HepG2 (cell line): ENCODE data around the gene DPEP3. TPM values are rescaled to one million over a fixed set of nuclear protein-coding genes. Genes with fewer than 3 reads are reported as not detected.

Source experiments
- BATF2 ChIP-seq: sonication (generic); formaldehyde crosslinking; IDR thresholded peaks from 2 replicates; pipeline ENCODE4 v1.8.0; 2022; ENCODE audit warnings: mild to moderate bottlenecking, missing genetic modification reagents, moderate library complexity
- DDIT3 ChIP-seq: sonication (generic); formaldehyde crosslinking; IDR thresholded peaks from 2 replicates; pipeline ENCODE4 v1.4.0; 2020; ENCODE audit warnings: mild to moderate bottlenecking, missing genetic modification reagents
- FLYWCH1 ChIP-seq: sonication (generic); formaldehyde crosslinking; IDR thresholded peaks from 2 replicates; pipeline ENCODE4 v1.8.1; 2023; ENCODE audit warnings: mild to moderate bottlenecking, missing genetic modification reagents
- GLI4 ChIP-seq: sonication (generic); formaldehyde crosslinking; IDR thresholded peaks from 2 replicates; pipeline ENCODE4 v1.5.1; 2020; ENCODE audit warnings: missing genetic modification reagents, mild to moderate bottlenecking, moderate library complexity, borderline replicate concordance
- IKZF4 ChIP-seq: sonication (generic); formaldehyde crosslinking; IDR thresholded peaks from 2 replicates; pipeline ENCODE4 v1.5.1; 2020; ENCODE audit warnings: borderline replicate concordance, mild to moderate bottlenecking, low read depth, missing genetic modification reagents; ENCODE audit errors: not compliant biosample characterization
- KMT2A ChIP-seq: sonication (generic); formaldehyde crosslinking; IDR thresholded peaks from 2 replicates; pipeline ENCODE4 v1.4.0; 2020; ENCODE audit warnings: missing genetic modification reagents
- MNT ChIP-seq: fragments of 450-650 bp; IDR thresholded peaks from 2 replicates; pipeline ENCODE4 v1.6.1; 2016
- RBAK ChIP-seq: sonication (generic); formaldehyde crosslinking; IDR thresholded peaks from 2 replicates; pipeline ENCODE4 v1.5.1; 2020; ENCODE audit warnings: mild to moderate bottlenecking, missing genetic modification reagents
- SRSF9 ChIP-seq: fragments of 200-400 bp; formaldehyde crosslinking; IDR thresholded peaks from 2 replicates; pipeline ENCODE4 v1.6.1; 2018; ENCODE audit warnings: borderline replicate concordance, mild to moderate bottlenecking, low read depth, low read length; ENCODE audit not compliant: insufficient read depth, poor library complexity, severe bottlenecking
- THYN1 ChIP-seq: sonication (generic); formaldehyde crosslinking; IDR thresholded peaks from 2 replicates; pipeline ENCODE4 v1.8.1; 2023; ENCODE audit warnings: low read depth, mild to moderate bottlenecking, moderate library complexity, missing genetic modification reagents, borderline replicate concordance
- USF2 ChIP-seq, 2 experiments: sonication (generic) in 1 of 2; formaldehyde crosslinking in 1 of 2; IDR thresholded peaks; 2 replicates each; pipeline versions ENCODE4 v1.5.1 to v1.6.1; 2011 to 2020; ENCODE audit warnings: borderline replicate concordance in 1 of 2, low read depth in 1 of 2, low read length in 1 of 2, mild to moderate bottlenecking in 1 of 2, missing genetic modification reagents in 1 of 2, moderate library complexity in 1 of 2
- ZBTB34 ChIP-seq: sonication (generic); formaldehyde crosslinking; IDR thresholded peaks from 2 replicates; pipeline ENCODE4 v1.8.0; 2022; ENCODE audit warnings: mild to moderate bottlenecking, missing genetic modification reagents
- ZNF256 ChIP-seq: sonication (generic); formaldehyde crosslinking; conservative IDR thresholded peaks from 2 replicates; pipeline ENCODE4 v1.4.0; 2020; ENCODE audit warnings: missing genetic modification reagents
- ZNF383 ChIP-seq: sonication (generic); formaldehyde crosslinking; IDR thresholded peaks from 2 replicates; pipeline ENCODE4 v1.4.0; 2020; ENCODE audit warnings: missing genetic modification reagents, mild to moderate bottlenecking, borderline replicate concordance
- ZNF451 ChIP-seq: sonication (generic); formaldehyde crosslinking; IDR thresholded peaks from 2 replicates; pipeline ENCODE4 v1.5.0; 2020; ENCODE audit warnings: mild to moderate bottlenecking, missing genetic modification reagents
- ZNF510 ChIP-seq: sonication (generic); formaldehyde crosslinking; IDR thresholded peaks from 2 replicates; pipeline ENCODE4 v1.4.0; 2020; ENCODE audit warnings: low read depth, mild to moderate bottlenecking, missing genetic modification reagents
- polyA plus RNA-seq, 8 experiments: library from polyadenylated mRNA; depleted of rRNA in 3 of 8; stranded (reverse) in 7 of 8; unstranded in 1 of 8; fragments of >200 nt; fragmentation: Illumina TruSeq in 4 of 8; extraction: Trizol in 4 of 8; gene quantifications; 2 replicates each; pipeline versions ENCODE4 v1.2.1 to v1.2.3, GENCODE V29; 2011 to 2016; ENCODE audit warnings: low read depth in 4 of 8, missing spikeins in 1 of 8, mixed read lengths in 1 of 8; ENCODE audit not compliant: insufficient read depth in 1 of 8
- total RNA-seq, 5 experiments: library from RNA; depleted of rRNA; stranded (reverse); fragments of >200 nt; fragmentation: Illumina TruSeq; extraction: Trizol; gene quantifications; 2 replicates each; pipeline ENCODE4 v1.2.3, GENCODE V29; 2016; ENCODE audit warnings: low read depth in 1 of 5

Gene DPEP3
- total and polyA plus RNA-seq, 2 of the 13 experiments (the other 11 are each of a cell fraction or from before 2014, with no cell fraction given) = not detected

GRCh38 chr16:67935402-67936123, 44.7 kb downstream of the DPEP3 start (continued):
- peak; percentile 59; the same call in 1 of the 2 replicates for TF ChIP-seq ZBTB34 (CRISPR knock-in tag)
- TF ChIP-seq RBAK (CRISPR knock-in tag) = no peak
- TF ChIP-seq ZNF510 (CRISPR knock-in tag) = peak; percentile 55; the same call in 1 of the 2 replicates
- TF ChIP-seq KMT2A (CRISPR knock-in tag) = peak; percentile 58
- no peak for TF ChIP-seq THYN1 (CRISPR knock-in tag)
- no peak for TF ChIP-seq IKZF4
- TF ChIP-seq ZNF451 (CRISPR knock-in tag) = peak; percentile 94; the same call in 1 of the 2 replicates
- peak; percentile 98 for TF ChIP-seq ZNF256 (CRISPR knock-in tag)
- TF ChIP-seq SRSF9 = no peak
- TF ChIP-seq DDIT3 (CRISPR knock-in tag) = no peak
- no peak; the same call in 1 of the 2 replicates for TF ChIP-seq GLI4 (CRISPR knock-in tag)
- TF ChIP-seq FLYWCH1 = no peak
- peak; percentile 95 for TF ChIP-seq MNT
- TF ChIP-seq USF2 (IDR thresholded peaks at IDR 0.05; ENCODE audit: low read depth, low read length) = peak; percentile 90
- TF ChIP-seq USF2 (CRISPR knock-in tag; IDR thresholded peaks at IDR 0.05; ENCODE audit: borderline replicate concordance) = peak; percentile 97; the same call in 1 of the 2 replicates
- peak; percentile 94; the same call in 1 of the 2 replicates for TF ChIP-seq ZNF383 (CRISPR knock-in tag)
- TF ChIP-seq BATF2 = peak; percentile 38; the same call in 1 of the 2 replicates
